ENCODE data around the gene PRR18.
A peak's percentile ranks its signal among the peaks of the same experiment; 100 is the strongest.

The PRR18 gene

DNA sequence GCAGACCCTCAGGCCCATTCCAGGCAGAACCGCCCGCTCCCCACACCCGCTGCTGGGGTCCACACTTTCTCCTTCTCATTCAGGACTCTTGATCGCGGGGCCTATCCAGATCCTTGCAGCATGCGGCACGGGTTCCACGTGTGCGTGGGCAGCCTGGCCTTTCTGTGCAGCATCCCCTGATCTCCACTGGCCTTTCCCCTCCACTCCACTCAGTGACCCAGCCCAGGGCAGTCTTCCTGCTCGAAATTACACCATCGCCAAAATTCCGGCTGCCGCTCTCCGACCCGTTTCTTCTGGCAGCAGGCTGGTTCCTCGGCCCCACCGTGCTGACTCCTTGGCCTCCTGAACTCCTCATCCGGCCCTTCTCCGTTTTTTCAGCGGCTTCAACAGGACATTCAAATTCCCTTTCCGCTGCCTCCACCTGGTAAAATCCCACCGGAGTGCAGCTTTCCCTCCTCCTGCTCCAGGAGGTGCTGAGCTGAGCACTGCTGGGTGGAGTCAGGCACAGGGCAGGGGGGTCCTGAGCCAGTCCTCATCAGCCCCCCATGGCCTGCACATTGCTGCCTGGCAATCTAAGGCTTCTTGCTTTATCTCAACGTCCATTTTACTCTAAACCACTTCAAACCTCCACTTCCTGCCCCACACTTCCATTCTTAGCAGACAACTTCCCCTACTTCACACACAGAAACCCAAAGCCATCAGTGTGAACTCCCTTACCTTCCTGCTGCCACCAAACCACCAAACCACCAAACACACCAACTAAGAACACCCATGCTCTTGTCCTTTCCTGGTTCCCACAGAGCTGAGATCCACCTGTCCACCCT, 25.2 kb upstream of the PRR18 start:
- ATAC-seq (peak; percentile 75), DNase-seq (no peak)

- DNase-seq (no peak), ATAC-seq (no peak)
Measured at GRCh38 chr6:166331503-166332415, 23.6 kb upstream of the PRR18 start.

GRCh38 chr6:166330612-166331011, 22.4 kb upstream of the PRR18 start:
- ATAC-seq (no peak), DNase-seq (no peak)

DNA sequence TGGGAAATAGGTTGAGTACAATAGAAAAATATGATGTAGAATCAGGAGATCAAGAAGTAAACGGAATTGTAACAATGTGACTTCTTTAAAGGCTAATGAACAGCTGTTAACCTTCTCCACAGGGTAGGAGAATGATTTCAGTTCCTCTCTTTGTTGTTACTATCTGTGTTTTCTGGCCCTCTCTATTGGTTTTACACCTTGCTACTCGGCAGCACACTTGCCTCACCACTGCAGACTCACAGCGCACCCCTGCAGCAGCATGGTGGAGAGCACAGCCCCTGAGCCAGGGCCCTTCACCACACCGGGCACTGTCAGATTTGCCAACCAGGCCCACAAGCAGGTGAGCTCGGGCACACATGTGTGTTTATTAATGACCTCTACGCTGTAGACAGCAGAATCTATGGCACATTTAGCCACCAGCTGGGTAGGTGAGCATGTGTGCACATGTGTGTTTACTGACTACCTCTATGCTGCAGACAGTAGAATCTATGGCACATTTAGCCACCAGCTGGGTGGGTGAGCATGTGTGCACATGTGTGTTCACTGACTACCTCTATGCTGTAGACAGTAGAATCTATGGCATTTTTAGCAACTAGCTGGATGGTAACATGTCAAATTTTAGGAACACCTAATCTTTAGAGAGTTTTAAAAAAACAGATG, 17.3 kb upstream of the PRR18 start:
- no peak for ATAC-seq
- DNase-seq: no peak

DNA sequence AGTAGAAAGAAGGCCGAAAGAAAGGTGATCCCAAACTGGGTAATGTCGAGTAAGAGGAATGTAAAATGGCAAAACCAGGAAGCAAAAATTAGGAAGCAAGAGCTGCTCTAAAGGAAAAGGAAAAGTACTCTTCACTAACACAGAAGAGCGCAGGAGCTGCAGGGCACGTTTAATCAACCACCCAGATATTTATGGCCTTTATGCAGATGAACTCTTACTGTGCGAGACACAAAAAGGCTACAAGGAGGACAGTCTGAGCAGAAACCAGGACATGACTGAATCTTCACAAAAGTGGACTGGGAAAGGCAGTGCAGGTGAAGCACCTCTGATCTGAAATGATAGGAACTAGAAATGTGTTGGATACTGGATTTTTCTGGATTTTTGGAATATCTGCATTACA, 15.2 kb upstream of the PRR18 start:
- DNase-seq (no peak), ATAC-seq (no peak)

DNA sequence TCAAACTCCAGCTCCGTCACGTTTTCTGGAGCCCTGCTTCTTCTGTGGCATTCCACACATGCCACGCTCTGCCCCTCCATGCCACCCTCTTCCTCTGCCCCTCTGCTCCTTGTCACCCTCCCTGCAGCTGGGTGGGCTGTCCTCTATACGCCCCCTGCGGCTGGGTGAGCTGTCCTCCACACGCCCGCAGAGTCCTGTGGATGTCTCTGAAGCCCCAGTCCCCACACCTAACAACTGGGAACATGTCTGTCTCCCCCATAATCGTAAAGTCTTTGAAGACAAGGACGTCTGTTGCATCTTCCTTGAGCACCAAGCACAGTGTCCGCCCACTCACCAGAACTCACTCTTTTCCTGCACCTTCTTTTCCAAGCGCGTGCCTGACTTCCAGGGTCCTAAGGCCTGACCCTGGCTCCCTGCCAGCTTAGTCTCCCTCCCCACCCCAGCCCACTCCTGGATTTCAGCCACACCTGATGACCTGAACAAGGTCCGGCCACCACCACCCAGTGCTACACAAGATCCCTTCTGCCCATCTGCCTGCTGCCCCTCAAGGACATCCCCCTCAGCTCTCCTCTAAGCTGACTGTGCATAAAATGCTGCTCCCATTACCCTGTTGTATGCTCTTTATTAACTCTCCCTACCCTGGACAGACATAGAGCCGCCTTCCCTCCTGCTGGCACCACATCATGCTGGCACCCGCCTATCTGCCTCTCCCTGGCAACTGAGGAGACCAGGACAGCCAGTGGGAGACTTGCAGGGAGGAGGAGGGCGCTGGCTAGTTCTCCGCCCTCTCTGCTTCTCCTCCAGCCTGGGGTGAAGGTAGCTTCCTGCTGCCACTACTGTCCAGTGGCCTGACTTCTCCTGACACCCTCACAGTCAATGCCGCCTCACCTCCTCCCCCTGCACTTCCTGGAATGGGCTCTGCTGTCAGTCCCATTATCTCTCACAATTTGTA, 10.7 kb upstream of the PRR18 start:
- ATAC-seq (no peak), DNase-seq (no peak)

- DNase-seq: no peak
- no peak for ATAC-seq
Measured at GRCh38 chr6:166318227-166318626, 10.0 kb upstream of the PRR18 start.

DNA sequence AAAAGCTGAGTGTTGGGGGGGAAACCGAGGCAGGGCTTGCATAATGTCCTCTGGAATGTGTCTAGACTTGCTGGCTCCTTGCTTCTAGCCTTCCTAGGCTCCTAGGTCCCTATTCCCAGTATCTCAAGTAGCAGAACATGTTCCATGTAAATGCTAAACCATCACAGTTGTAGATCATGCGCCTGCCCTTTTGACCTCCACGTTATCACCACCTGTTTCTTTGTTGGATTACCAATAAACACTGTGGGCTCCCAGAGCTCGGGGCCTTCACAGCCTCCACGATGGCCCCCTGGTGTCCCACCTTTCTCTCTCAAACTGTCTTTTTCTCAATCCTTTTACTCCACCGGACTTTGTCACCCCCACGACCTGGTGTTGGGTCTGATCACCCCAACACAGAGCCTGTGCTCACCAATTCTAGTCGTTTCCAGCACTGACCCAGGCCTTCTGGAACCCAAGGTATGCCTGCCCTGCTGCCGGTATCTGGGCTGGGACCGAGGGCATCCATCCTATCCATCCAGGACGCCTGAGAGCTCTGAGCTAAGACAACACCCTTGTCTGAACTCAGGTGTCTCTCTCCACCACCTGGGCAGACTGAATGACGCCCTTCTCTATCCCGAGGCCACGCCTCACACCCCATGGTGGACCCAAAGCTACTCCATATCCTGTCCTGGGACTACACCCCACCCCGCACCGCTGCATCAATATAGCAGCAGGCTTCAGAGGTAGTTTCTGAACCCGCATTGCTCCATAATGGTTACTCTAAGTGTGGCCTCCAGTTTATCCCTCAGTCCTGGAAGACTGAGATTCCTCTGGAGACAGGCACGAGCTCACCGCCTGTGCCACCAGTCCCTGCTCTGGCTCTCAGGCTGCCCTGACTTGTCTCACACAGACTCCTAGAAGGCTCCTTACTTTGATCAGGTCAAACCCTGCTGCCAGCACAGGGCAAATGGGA, 9.3 kb upstream of the PRR18 start:
- ATAC-seq (no peak), DNase-seq (no peak)

DNA sequence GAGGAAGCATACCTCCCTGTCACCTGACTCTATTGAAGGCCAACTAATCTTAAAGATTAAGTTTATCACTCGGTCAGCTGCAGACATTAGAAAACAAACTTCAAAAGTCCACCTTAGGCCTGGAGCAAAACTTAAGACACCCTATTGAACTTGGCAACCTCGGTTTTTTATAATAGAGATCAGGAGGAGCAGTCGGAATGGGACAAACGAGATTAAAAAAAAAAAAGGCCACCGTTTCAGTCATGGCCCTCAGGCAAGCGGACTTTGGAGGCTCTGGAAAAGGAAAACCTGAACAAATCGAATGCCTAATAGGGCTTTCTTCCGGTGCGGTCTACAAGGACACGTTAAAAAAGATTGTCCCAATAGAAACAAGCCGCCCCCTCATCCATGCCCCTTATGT, 7.2 kb upstream of the PRR18 start:
- ATAC-seq (no peak), DNase-seq (no peak)

DNA sequence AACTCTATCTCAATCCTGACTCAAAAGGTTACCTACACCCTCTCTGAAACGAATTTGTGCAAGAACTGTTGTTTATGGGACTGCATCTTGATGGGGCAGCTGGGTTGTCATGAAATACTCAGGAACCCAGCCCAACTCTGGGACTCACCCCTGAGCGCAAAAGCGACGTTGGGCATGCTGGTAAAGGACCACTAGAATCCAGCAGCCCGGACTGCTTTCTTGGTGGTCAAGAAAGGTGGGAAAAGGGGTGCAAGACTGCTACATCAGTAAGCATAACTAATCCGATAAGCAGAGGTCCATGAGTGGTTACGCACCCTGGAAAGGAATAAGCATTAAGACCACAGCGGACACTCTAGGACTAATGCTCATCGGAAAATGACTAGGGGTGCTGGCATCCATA, 6.3 kb upstream of the PRR18 start:
- ATAC-seq (no peak), DNase-seq (no peak)

DNA sequence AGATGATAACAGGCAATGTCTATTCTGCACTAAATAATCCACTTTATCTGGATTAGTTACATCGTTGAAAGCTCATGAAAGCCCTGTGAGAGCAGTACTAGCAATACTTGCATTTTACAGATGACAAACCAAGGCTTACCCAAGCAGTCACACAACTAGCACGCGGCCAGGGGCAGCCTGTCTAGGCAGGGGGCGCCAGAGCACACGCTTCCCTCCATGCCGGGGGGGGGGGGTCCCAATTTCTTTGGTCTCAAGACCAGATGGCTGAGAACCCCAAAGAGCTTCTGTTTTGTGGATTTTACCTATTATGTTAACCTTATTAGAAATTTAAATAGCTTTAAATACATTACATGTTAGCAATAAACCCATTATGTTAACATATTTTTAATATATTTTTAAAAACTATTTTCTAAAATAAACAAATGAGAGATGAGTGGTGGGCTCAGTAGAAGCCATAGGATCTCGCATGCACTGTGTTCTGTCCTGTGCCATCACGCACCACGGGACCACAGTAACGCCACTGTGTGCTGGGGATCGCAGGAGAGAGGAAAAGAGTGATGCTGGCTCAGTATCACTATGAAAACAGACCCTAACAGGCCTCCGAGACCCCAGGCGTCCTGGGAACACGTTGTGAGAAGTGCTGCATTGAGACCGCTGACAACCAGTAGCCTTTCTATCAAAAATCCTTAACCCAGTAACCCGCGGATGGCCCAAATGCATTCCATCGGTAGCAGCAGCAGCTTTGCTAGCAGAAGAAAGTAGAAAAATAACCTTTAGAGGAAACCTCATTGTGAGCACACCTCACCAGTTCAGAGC, 5.3 kb upstream of the PRR18 start:
- DNase-seq (peak; percentile 64), ATAC-seq (peak; percentile 90)

- ATAC-seq (no peak), DNase-seq (no peak)
Measured at GRCh38 chr6:166312832-166313231, 4.6 kb upstream of the PRR18 start.

GRCh38 chr6:166310634-166311033, 2.4 kb upstream of the PRR18 start:
- DNase-seq: no peak
- no peak for ATAC-seq

GRCh38 chr6:166309977-166310376, 1.8 kb upstream of the PRR18 start:
- DNase-seq (no peak), ATAC-seq (no peak)

GRCh38 chr6:166308769-166309589, 787 bp upstream of the PRR18 start:
- no peak for ATAC-seq
- no peak for DNase-seq

GRCh38 chr6:166307082-166308032, 835 bp downstream of the PRR18 start:
- DNase-seq (peak; percentile 14), ATAC-seq (peak; percentile 37)

DNA sequence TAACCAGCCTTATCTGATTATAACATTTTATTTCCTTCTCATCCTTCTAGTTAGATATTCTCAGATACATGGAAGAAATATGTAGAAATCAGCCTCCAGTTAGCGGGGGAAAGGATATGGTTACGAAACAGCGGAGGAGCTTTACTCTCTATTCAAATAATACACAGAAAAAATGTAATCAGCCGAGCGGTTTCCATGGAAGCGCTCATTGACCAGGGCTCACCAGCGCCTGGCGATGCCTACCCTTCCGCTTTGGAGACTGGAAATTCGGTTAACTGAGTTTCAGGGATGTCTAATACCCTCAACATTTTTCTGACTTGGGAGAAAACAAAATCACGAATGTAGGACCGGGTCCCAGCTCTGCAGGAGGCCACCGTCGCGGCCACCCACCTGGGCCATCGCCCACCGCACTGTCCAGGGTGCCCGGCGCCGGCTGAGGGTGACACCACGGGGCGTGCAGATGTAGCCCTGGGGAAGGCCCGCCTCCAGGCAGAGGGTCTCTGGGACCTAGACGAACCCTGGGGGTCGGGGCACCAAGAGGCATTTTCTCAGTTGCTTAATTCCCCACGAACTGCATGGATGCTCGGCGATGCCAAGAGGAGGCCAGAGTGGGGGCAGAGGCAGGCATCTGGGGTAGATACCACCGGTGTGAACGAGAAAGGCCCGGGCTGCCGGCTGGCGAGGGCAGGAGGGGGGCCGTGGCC, 1.7 kb downstream of the PRR18 start:
- no peak for ATAC-seq
- no peak for DNase-seq

Data from stimulated activated naive CD8-positive, alpha-beta T cell treated with anti-CD3 and anti-CD28 coated beads, Interleukin-15, Interleukin-2, amounts not matched to agents 100 U/mL and 50 U/mL, for 24 hours (primary cell).